HEK293 (cell line): ENCODE data around the gene RSBN1L.

ENCODE experiments used
- CTCF ChIA-PET: fragments of 350-600 bp; formaldehyde crosslinking; extraction: SDS; loops from one replicate; lab custom pipeline; 2021; ENCODE audit warnings: antibody characterized with exemption; lab: Yijun Ruan, JAX
- POLR2A ChIA-PET: fragments of 300-600 bp; formaldehyde crosslinking; extraction: SDS; loops from one replicate; lab custom pipeline; 2020; ENCODE audit warnings: antibody characterized with exemption, inconsistent platforms; lab: Yijun Ruan, JAX
- H3K27ac ChIP-seq: fragments of 200-500 bp; sonication (Bioruptor generic); 2 replicates; pipeline ENCODE4 v1.5.1; 2014; ENCODE audit warnings: low read depth, low read length, control low read depth, inconsistent platforms; ENCODE audit errors: extremely low read depth
- H3K36me3 ChIP-seq, 2 experiments: fragments of 200-500 bp in 1 of 2; sonication (Bioruptor generic) in 1 of 2; 1 replicate in 1 of 2; 2 replicates in 1 of 2; pipeline ENCODE4 v1.5.1; 2014 to 2017; ENCODE audit warnings: inconsistent platforms in 2 of 2, low read length in 2 of 2; ENCODE audit not compliant: control insufficient read depth in 2 of 2, insufficient read depth in 1 of 2
- H3K4me1 ChIP-seq: fragments of 200-500 bp; sonication (Bioruptor generic); 2 replicates; pipeline ENCODE4 v1.5.1; 2014; ENCODE audit warnings: mild to moderate bottlenecking, low read length, inconsistent platforms; ENCODE audit not compliant: control insufficient read depth, insufficient read depth
- H3K4me3 ChIP-seq: 2 replicates; pipeline ENCODE4 v1.5.1; 2011; ENCODE audit warnings: low read depth, mild to moderate bottlenecking, control low read depth, low read length, moderate library complexity
- H3K9me3 ChIP-seq: fragments of 200-500 bp; sonication (Bioruptor generic); 2 replicates; pipeline ENCODE4 v1.5.1; 2014; ENCODE audit warnings: low read depth, low read length, inconsistent platforms; ENCODE audit not compliant: control insufficient read depth, insufficient read depth
- GLIS2 ChIP-seq: fragments of 450-650 bp; formaldehyde crosslinking; IDR thresholded peaks from 2 replicates; pipeline ENCODE4 v1.5.1; 2016; ENCODE audit warnings: missing biosample characterization, missing genetic modification characterization
- PRDM1 ChIP-seq: fragments of 450-650 bp; formaldehyde crosslinking; IDR thresholded peaks from 2 replicates; pipeline ENCODE4; 2016; ENCODE audit warnings: missing biosample characterization, missing genetic modification characterization
- RBAK ChIP-seq: fragments of 450-650 bp; formaldehyde crosslinking; IDR thresholded peaks from 2 replicates; pipeline ENCODE4 v1.5.1; 2016; ENCODE audit warnings: missing biosample characterization, missing genetic modification characterization
- SCRT1 ChIP-seq: fragments of 450-650 bp; formaldehyde crosslinking; IDR thresholded peaks from 2 replicates; pipeline ENCODE4 v1.5.1; 2016; ENCODE audit warnings: missing biosample characterization, missing genetic modification characterization, borderline replicate concordance
- SP7 ChIP-seq: fragments of 450-650 bp; formaldehyde crosslinking; IDR thresholded peaks from 2 replicates; pipeline ENCODE4 v1.5.1; 2016; ENCODE audit warnings: missing biosample characterization, missing genetic modification characterization
- ZBTB10 ChIP-seq: fragments of 450-650 bp; formaldehyde crosslinking; IDR thresholded peaks from 2 replicates; pipeline ENCODE4 v1.5.1; 2016; ENCODE audit warnings: missing biosample characterization, missing genetic modification characterization
- ZNF155 ChIP-seq: fragments of 450-650 bp; formaldehyde crosslinking; IDR thresholded peaks from 2 replicates; pipeline ENCODE4 v1.5.1; 2016; ENCODE audit warnings: missing biosample characterization, missing genetic modification characterization
- ZNF157 ChIP-seq: fragments of 450-650 bp; formaldehyde crosslinking; IDR thresholded peaks from 2 replicates; pipeline ENCODE4 v1.5.1; 2016; ENCODE audit warnings: missing biosample characterization, missing genetic modification characterization
- ZNF16 ChIP-seq: fragments of 450-650 bp; formaldehyde crosslinking; IDR thresholded peaks from 2 replicates; pipeline ENCODE4 v1.5.1; 2016; ENCODE audit warnings: low read depth, missing biosample characterization, missing genetic modification characterization
- ZNF184 ChIP-seq: fragments of 450-650 bp; IDR thresholded peaks from 2 replicates; pipeline ENCODE4 v1.5.1; 2018; ENCODE audit warnings: missing biosample characterization, mild to moderate bottlenecking, missing genetic modification characterization
- ZNF202 ChIP-seq: fragments of 450-650 bp; formaldehyde crosslinking; IDR thresholded peaks from 2 replicates; pipeline ENCODE4 v1.5.1; 2016; ENCODE audit warnings: missing biosample characterization, missing genetic modification characterization, borderline replicate concordance
- ZNF280C ChIP-seq: fragments of 450-650 bp; formaldehyde crosslinking; IDR thresholded peaks from 2 replicates; pipeline ENCODE4 v1.5.1; 2016; ENCODE audit warnings: missing biosample characterization, missing genetic modification characterization
- ZNF350 ChIP-seq: fragments of 450-650 bp; formaldehyde crosslinking; IDR thresholded peaks from 2 replicates; pipeline ENCODE4 v1.5.0; 2017; ENCODE audit warnings: missing biosample characterization, mild to moderate bottlenecking, missing genetic modification characterization
- ZNF37A ChIP-seq: fragments of 450-650 bp; IDR thresholded peaks from 2 replicates; pipeline ENCODE4 v1.5.1; 2018; ENCODE audit warnings: missing biosample characterization, missing genetic modification characterization
- ZNF510 ChIP-seq: fragments of 450-650 bp; formaldehyde crosslinking; IDR thresholded peaks from 2 replicates; pipeline ENCODE4 v1.5.1; 2018; ENCODE audit warnings: mild to moderate bottlenecking, missing genetic modification characterization, missing biosample characterization; ENCODE audit not compliant: insufficient replicate concordance
- ZNF561 ChIP-seq: fragments of 450-650 bp; IDR thresholded peaks from 2 replicates; pipeline ENCODE4 v1.5.1; 2018; ENCODE audit warnings: missing biosample characterization, missing genetic modification characterization, borderline replicate concordance
- ZNF580 ChIP-seq: fragments of 450-650 bp; formaldehyde crosslinking; IDR thresholded peaks from 2 replicates; pipeline ENCODE4 v1.5.1; 2016; ENCODE audit warnings: missing biosample characterization, missing genetic modification characterization
- ZNF600 ChIP-seq: fragments of 450-650 bp; formaldehyde crosslinking; IDR thresholded peaks from 2 replicates; pipeline ENCODE4 v1.5.1; 2016; ENCODE audit warnings: missing biosample characterization, missing genetic modification characterization
- ZNF624 ChIP-seq: fragments of 450-650 bp; formaldehyde crosslinking; IDR thresholded peaks from 2 replicates; pipeline ENCODE4 v1.5.1; 2017; ENCODE audit warnings: missing biosample characterization, missing genetic modification characterization
- ZNF747 ChIP-seq: fragments of 450-650 bp; formaldehyde crosslinking; IDR thresholded peaks from 2 replicates; pipeline ENCODE4 v1.5.1; 2016; ENCODE audit warnings: missing biosample characterization, missing genetic modification characterization
- ZNF830 ChIP-seq: fragments of 450-650 bp; IDR thresholded peaks from 2 replicates; pipeline ENCODE4 v1.5.0; 2018; ENCODE audit warnings: missing biosample characterization, missing genetic modification characterization, low read depth, mild to moderate bottlenecking, moderate library complexity
- ZNF843 ChIP-seq: fragments of 450-650 bp; formaldehyde crosslinking; IDR thresholded peaks from 2 replicates; pipeline ENCODE4 v1.5.1; 2016; ENCODE audit warnings: missing biosample characterization, missing genetic modification characterization
- ZSCAN16 ChIP-seq: fragments of 450-650 bp; formaldehyde crosslinking; IDR thresholded peaks from 2 replicates; pipeline ENCODE4 v1.5.1; 2016; ENCODE audit warnings: missing biosample characterization, missing genetic modification characterization
- ZXDB ChIP-seq: fragments of 450-650 bp; formaldehyde crosslinking; IDR thresholded peaks from 2 replicates; pipeline ENCODE4 v1.5.1; 2016; ENCODE audit warnings: missing biosample characterization, missing genetic modification characterization

Gene RSBN1L

GRCh38 chr7:77766801-77767605 lies 70.7 kb downstream of the RSBN1L start:
- Histone ChIP-seq H3K4me3 (no peak overlapping the region), H3K36me3 (peaks cover 0 to 8% of the 10 kb centered on the region in 2 experiments; a peak in 1 of 3 replicates), H3K27ac (no peak overlapping the region), H3K4me1 (no peaks in the 10 kb centered on the region), H3K9me3 (no peaks in the 10 kb centered on the region)
- TF ChIP-seq ZNF16 (tag by site-specific recombination), result no peak
- peak; percentile 40 for TF ChIP-seq PRDM1
- CTCF ChIA-PET, result interaction anchor here (0.7 kb wide), 1 partner anchor 49 kb away, joined by 3 read pairs; no protein-coding TSS in a partner anchor
- POLR2A ChIA-PET, result no interaction called here

- Histone ChIP-seq H3K4me1 (no peaks in the 10 kb centered on the region), H3K9me3 (no peaks in the 10 kb centered on the region), H3K4me3 (no peak overlapping the region), H3K36me3 (peaks cover 4 to 24% of the 10 kb centered on the region in 2 experiments), H3K27ac (no peak overlapping the region)
- POLR2A ChIA-PET, result interaction anchor here (0.6 kb wide), 1 partner anchor 306 kb away, joined by 6 read pairs; no protein-coding TSS in a partner anchor
- no peak for TF ChIP-seq ZNF155 (tag by site-specific recombination)
- no peak for TF ChIP-seq ZBTB10 (tag by site-specific recombination)
- TF ChIP-seq RBAK (tag by site-specific recombination), result no peak
- TF ChIP-seq SCRT1 (tag by site-specific recombination), result no peak
- no peak for TF ChIP-seq ZNF830
- no peak for TF ChIP-seq ZXDB (tag by site-specific recombination)
- TF ChIP-seq ZNF350 (tag by site-specific recombination), result no peak
- TF ChIP-seq ZNF280C (tag by site-specific recombination), result no peak
- TF ChIP-seq ZNF580 (tag by site-specific recombination), result no peak
- TF ChIP-seq ZNF157 (tag by site-specific recombination), result no peak
- TF ChIP-seq SP7 (tag by site-specific recombination), result no peak
- CTCF ChIA-PET, result interaction anchor here (2.1 kb wide), 1 partner anchor 11 kb away, joined by 9 read pairs; no protein-coding TSS in a partner anchor
These were observed 74.1 kb downstream of the RSBN1L start for GRCh38 chr7:77770316-77770715.

GRCh38 chr7:77771901-77772300 lies 75.6 kb downstream of the RSBN1L start:
- H3K4me3 ChIP-seq, result no peak overlapping the region
- H3K27ac ChIP-seq, result no peak overlapping the region
- ChIA-PET CTCF (no interaction called here), POLR2A (no interaction called here)
- H3K9me3 ChIP-seq, result no peaks in the 10 kb centered on the region
- peaks cover 12 to 19% of the 10 kb centered on the region in 2 experiments for H3K36me3 ChIP-seq
- H3K4me1 ChIP-seq, result no peaks in the 10 kb centered on the region
- TF ChIP-seq SCRT1 (tag by site-specific recombination) (no peak), ZNF624 (tag by site-specific recombination) (no peak), ZNF843 (tag by site-specific recombination) (no peak), ZNF202 (tag by site-specific recombination) (no peak), ZSCAN16 (tag by site-specific recombination) (no peak), ZNF580 (tag by site-specific recombination) (no peak), PRDM1 (no peak), ZNF510 (tag by site-specific recombination) (no peak), ZNF350 (tag by site-specific recombination) (no peak), ZNF600 (no peak), ZXDB (tag by site-specific recombination) (no peak), ZNF37A (tag by site-specific recombination) (no peak), GLIS2 (tag by site-specific recombination) (no peak), ZNF184 (no peak), ZNF747 (tag by site-specific recombination) (no peak), ZNF561 (tag by site-specific recombination) (no peak)
